Smooth muscle cell (in vitro differentiated cells): ENCODE data around the gene PPP1R12C. TPM values are rescaled to one million over a fixed set of nuclear protein-coding genes. Genes with fewer than 3 reads are reported as not detected.

Source experiments
- DNase-seq: peaks from one replicate; lab custom pipeline; 2025; ENCODE audit not compliant: unreplicated experiment; lab: John Stamatoyannopoulos, UW
- H2AFZ ChIP-seq: fragments of 200-600 bp; sonication (generic); 2 replicates; pipeline ENCODE4 v1.6.0; 2016; ENCODE audit warnings: antibody characterized with exemption, low read depth, mild to moderate bottlenecking
- H3F3A ChIP-seq: fragments of 200-600 bp; sonication (generic); 2 replicates; pipeline ENCODE4 v1.6.0; 2017; ENCODE audit warnings: antibody characterized with exemption, low read depth
- H3K27ac ChIP-seq: fragments of 200-600 bp; sonication (generic); 2 replicates; pipeline ENCODE4 v1.5.1; 2016; ENCODE audit warnings: low read depth, mild to moderate bottlenecking
- H3K27me3 ChIP-seq: fragments of 200-600 bp; sonication (generic); 2 replicates; pipeline ENCODE4 v1.6.1; 2016; ENCODE audit warnings: low read depth, mild to moderate bottlenecking
- H3K36me3 ChIP-seq: fragments of 200-600 bp; sonication (generic); 2 replicates; pipeline ENCODE4 v1.5.1; 2016; ENCODE audit warnings: low read depth
- H3K4me1 ChIP-seq: fragments of 200-600 bp; sonication (generic); 2 replicates; pipeline ENCODE4 v1.5.1; 2016; ENCODE audit warnings: low read depth
- H3K4me2 ChIP-seq: fragments of 200-600 bp; sonication (generic); 2 replicates; pipeline ENCODE4 v1.6.0; 2016; ENCODE audit warnings: mild to moderate bottlenecking
- H3K4me3 ChIP-seq: fragments of 200-600 bp; sonication (generic); 2 replicates; pipeline ENCODE4 v1.5.1; 2016; ENCODE audit warnings: mild to moderate bottlenecking
- H3K79me2 ChIP-seq: fragments of 200-600 bp; sonication (generic); 2 replicates; pipeline ENCODE4 v1.6.0; 2016; ENCODE audit warnings: low read depth, mild to moderate bottlenecking
- H3K9ac ChIP-seq: fragments of 200-600 bp; sonication (generic); 2 replicates; pipeline ENCODE4 v1.6.0; 2016; ENCODE audit warnings: low read depth
- H3K9me3 ChIP-seq: fragments of 200-600 bp; sonication (generic); replicated peaks from 2 replicates; pipeline ENCODE4 v1.5.1; 2016; ENCODE audit warnings: low read depth
- H4K20me1 ChIP-seq: fragments of 200-600 bp; sonication (generic); 2 replicates; pipeline ENCODE4 v1.6.0; 2016; ENCODE audit warnings: low read depth
- CTCF ChIP-seq: fragments of 200-600 bp; sonication (generic); IDR thresholded peaks from 2 replicates; pipeline ENCODE4 v1.5.1; 2017; ENCODE audit warnings: borderline replicate concordance, mild to moderate bottlenecking, antibody characterized with exemption; ENCODE audit not compliant: insufficient read depth, poor library complexity, severe bottlenecking
- WGBS: methylation state at CpG from one replicate; pipeline ENCODE4 v1.1.7; 2016; ENCODE audit warnings: low lambda C conversion rate; 5-methylcytosine and 5-hydroxymethylcytosine counted together
- polyA plus RNA-seq: library from polyadenylated mRNA; unstranded; fragments of >200 nt; fragmentation: Nextera tagmentation; extraction: Ambion mirVana; gene quantifications from 2 replicates; pipeline ENCODE4 v1.2.1, GENCODE V29; 2016
- total RNA-seq: library from RNA; depleted of rRNA; stranded (reverse); fragments of >200 nt; gene quantifications from 2 replicates; pipeline ENCODE4 v1.2.3, GENCODE V29; 2014

The PPP1R12C gene
- total and polyA plus RNA-seq, 2 experiments from 2014 or later: 26.1 to 30.5 TPM

GRCh38 chr19:55053735-55054134 is 63.7 kb downstream of the PPP1R12C start:
- Histone ChIP-seq H3K27ac (no peak overlapping the region), H3K4me3 (no peak overlapping the region), H2AFZ (no peak overlapping the region), H3K4me2 (no peak overlapping the region), H3K36me3 (peaks cover 18% of the 10 kb centered on the region), H3K9ac (no peak overlapping the region), H4K20me1 (peaks cover 10% of the 10 kb centered on the region), H3K9me3 (no peaks in the 10 kb centered on the region), H3F3A (no peaks in the 10 kb centered on the region), H3K27me3 (no peaks in the 10 kb centered on the region), H3K79me2 (no peaks in the 10 kb centered on the region), H3K4me1 (no peaks in the 10 kb centered on the region)
- no peak for TF ChIP-seq CTCF
- DNase-seq: no peak
- 85% methylated on average over 7 of the region's 7 CpGs for WGBS

- TF ChIP-seq CTCF: no peak
- H3K4me2 ChIP-seq: no peak overlapping the region
- no peaks in the 10 kb centered on the region for H3K79me2 ChIP-seq
- DNase-seq: no peak
- H3K27me3 ChIP-seq: no peaks in the 10 kb centered on the region
- no peaks in the 10 kb centered on the region for H3K9me3 ChIP-seq
- H3F3A ChIP-seq: no peaks in the 10 kb centered on the region
- 94% methylated on average over 25 of the region's 25 CpGs for WGBS
- H3K36me3 ChIP-seq: peaks cover 10% of the 10 kb centered on the region
- H4K20me1 ChIP-seq: peaks cover 10% of the 10 kb centered on the region
- H3K9ac ChIP-seq: no peak overlapping the region
- H3K4me1 ChIP-seq: no peaks in the 10 kb centered on the region
- H3K27ac ChIP-seq: no peak overlapping the region
- H2AFZ ChIP-seq: no peak overlapping the region
- no peak overlapping the region for H3K4me3 ChIP-seq
These were observed 66.5 kb downstream of the PPP1R12C start for GRCh38 chr19:55050749-55051532.

GRCh38 chr19:55048446-55048845 is 69.0 kb downstream of the PPP1R12C start:
- Histone ChIP-seq H3K27me3 (no peaks in the 10 kb centered on the region), H3K4me2 (no peak overlapping the region), H3K4me1 (no peaks in the 10 kb centered on the region), H3F3A (no peaks in the 10 kb centered on the region), H2AFZ (no peak overlapping the region), H3K36me3 (no peaks in the 10 kb centered on the region), H3K79me2 (no peaks in the 10 kb centered on the region), H3K9ac (no peak overlapping the region), H3K4me3 (no peak overlapping the region), H3K27ac (no peak overlapping the region), H4K20me1 (peaks cover 10% of the 10 kb centered on the region), H3K9me3 (no peaks in the 10 kb centered on the region)
- no peak for DNase-seq
- 97% methylated on average over 15 of the region's 15 CpGs for WGBS
- no peak for TF ChIP-seq CTCF

GRCh38 chr19:55047951-55048350 is 69.5 kb downstream of the PPP1R12C start:
- 95% methylated on average over 12 of the region's 12 CpGs for WGBS
- no peak for TF ChIP-seq CTCF
- Histone ChIP-seq H3K79me2 (no peaks in the 10 kb centered on the region), H2AFZ (no peak overlapping the region), H3K27ac (no peak overlapping the region), H3K27me3 (no peaks in the 10 kb centered on the region), H3K9me3 (no peaks in the 10 kb centered on the region), H3K9ac (no peak overlapping the region), H3K36me3 (no peaks in the 10 kb centered on the region), H3K4me3 (no peak overlapping the region), H4K20me1 (peaks cover 10% of the 10 kb centered on the region), H3K4me2 (no peak overlapping the region), H3F3A (no peaks in the 10 kb centered on the region), H3K4me1 (no peaks in the 10 kb centered on the region)
- DNase-seq: no peak
